Prostate gland (tissue), 2 donors: ENCODE data around the gene NGEF. TPM values are rescaled to one million over a fixed set of nuclear protein-coding genes. Genes with fewer than 3 reads are reported as not detected.

Experiments used
- DNase-seq: peaks from one replicate; pipeline ENCODE4 v3.0.0-alpha.2; 2019; ENCODE audit warnings: low spot score
- H3K27ac ChIP-seq, 2 donors: fragments of 200-600 bp; sonication (generic); 2 replicates each; pipeline ENCODE4 v1.5.1; 2017 to 2019
- H3K27me3 ChIP-seq: fragments of 200-600 bp; sonication (generic); replicated peaks from 2 replicates; pipeline ENCODE4 v1.5.1; 2019; ENCODE audit not compliant: insufficient read depth
- H3K36me3 ChIP-seq, 2 donors: fragments of 200-600 bp; sonication (generic); 1 replicate in 1 of 2; 2 replicates in 1 of 2; pipeline versions ENCODE4 v1.5.1 to v1.8.1; 2017 to 2019
- H3K4me1 ChIP-seq: fragments of 200-600 bp; sonication (generic); replicated peaks from 2 replicates; pipeline ENCODE4 v1.5.1; 2019
- H3K4me3 ChIP-seq, 2 donors: fragments of 200-600 bp; sonication (generic); 2 replicates each; pipeline ENCODE4 v1.5.1; 2017 to 2019
- H3K9me3 ChIP-seq: fragments of 200-600 bp; sonication (generic); 2 replicates; pipeline ENCODE4 v1.5.1; 2017
- CTCF ChIP-seq, 4 experiments: fragments of 200-600 bp in 2 of 4; fragments of 450-650 bp in 2 of 4; sonication (generic) in 2 of 4; IDR thresholded peaks; 1 replicate in 3 of 4; 2 replicates in 1 of 4; pipeline ENCODE4 v1.5.1; 2016 to 2019; ENCODE audit warnings: antibody characterized with exemption in 4 of 4, mild to moderate bottlenecking in 2 of 4, moderate library complexity in 2 of 4
- POLR2A ChIP-seq: fragments of 450-650 bp; IDR thresholded peaks from one replicate; pipeline ENCODE4 v1.6.1; 2016; ENCODE audit warnings: antibody characterized with exemption, mild to moderate bottlenecking
- POLR2AphosphoS5 ChIP-seq: sonication (generic); formaldehyde crosslinking; IDR thresholded peaks from one replicate; pipeline ENCODE4 v1.6.1; 2017; ENCODE audit warnings: antibody characterized with exemption
- WGBS: methylation state at CpG from one replicate; pipeline ENCODE4 v1.1.5; 2018; 5-methylcytosine and 5-hydroxymethylcytosine counted together
- intact Hi-C: fragments of 100-400 bp; cut with DNase I; formaldehyde crosslinking; loops from one replicate; pipeline ENCODE4 v1.14.2; 2022
- total RNA-seq, 2 donors: library from RNA; depleted of rRNA; stranded (reverse); fragments of >200 nt; gene quantifications; one replicate each; pipeline ENCODE4 v1.1.0, GENCODE V29; 2016

Gene NGEF
- total RNA-seq, 2 donors from 2014 or later = 2.0 to 19.0 TPM

GRCh38 chr2:233060501-233060979 is 47.5 kb upstream of the NGEF start:
- Histone ChIP-seq H3K27ac (no peak overlapping the region), H3K27me3 (no peaks in the 10 kb centered on the region), H3K4me1 (no peaks in the 10 kb centered on the region), H3K4me3 (peak overlapping the region; percentile 17 to 19), H3K36me3 (no peaks in the 10 kb centered on the region), H3K9me3 (no peaks in the 10 kb centered on the region)
- DNase-seq = no peak
- intact Hi-C loops = no loop called here
- TF ChIP-seq POLR2AphosphoS5 (no peak), CTCF (IDR thresholded peaks at IDR 0.05) (no peak), POLR2A (no peak)
- WGBS = 71% methylated on average over 13 of the region's 13 CpGs

GRCh38 chr2:233059797-233060500 is 46.9 kb upstream of the NGEF start, which contains the start of gene INPP5D:
INPP5D (plus strand) TSS chr2:233060342; CDS start chr2:233060479, 137 bp downstream.
- Histone ChIP-seq H3K27me3 (no peaks in the 10 kb centered on the region), H3K9me3 (no peaks in the 10 kb centered on the region), H3K4me3 (peak within 1 kb of the TSS; percentile 17 to 19), H3K27ac (no peak within 1 kb of the TSS), H3K36me3 (no peaks in the 10 kb centered on the region), H3K4me1 (no peaks in the 10 kb centered on the region)
- DNase-seq = no peak
- intact Hi-C loops = no loop called here
- 77% methylated on average over 26 of the region's 26 CpGs for whole genome bisulfite sequencing
- TF ChIP-seq CTCF (IDR thresholded peaks at IDR 0.05) = no peak
- peak; percentile 7 for TF ChIP-seq POLR2AphosphoS5

- H3K27ac ChIP-seq = no peak overlapping the region
- H3K27me3 ChIP-seq = no peaks in the 10 kb centered on the region
- intact Hi-C loops = no loop called here
- 80% methylated on average over 7 of the region's 7 CpGs for WGBS
- H3K36me3 ChIP-seq = no peaks in the 10 kb centered on the region
- H3K9me3 ChIP-seq = no peaks in the 10 kb centered on the region
- DNase-seq = no peak
- no peak overlapping the region for H3K4me3 ChIP-seq
- no peaks in the 10 kb centered on the region for H3K4me1 ChIP-seq
- TF ChIP-seq CTCF (IDR thresholded peaks at IDR 0.05) = no peak
- TF ChIP-seq POLR2AphosphoS5 = no peak
- no peak for TF ChIP-seq POLR2A
These were observed 46.4 kb upstream of the NGEF start for GRCh38 chr2:233059547-233059796.

- H3K4me3 ChIP-seq = no peak overlapping the region
- H3K27ac ChIP-seq = no peak overlapping the region
- no peaks in the 10 kb centered on the region for H3K27me3 ChIP-seq
- intact Hi-C loops = no loop called here
- no peaks in the 10 kb centered on the region for H3K4me1 ChIP-seq
- H3K36me3 ChIP-seq = no peaks in the 10 kb centered on the region
- 95% methylated on average over 24 of the region's 24 CpGs for WGBS
- no peak for TF ChIP-seq POLR2AphosphoS5
- TF ChIP-seq POLR2A = no peak
- TF ChIP-seq CTCF (IDR thresholded peaks at IDR 0.05) = no peak
- H3K9me3 ChIP-seq = no peaks in the 10 kb centered on the region
- no peak for DNase-seq
These were observed 45.9 kb upstream of the NGEF start for GRCh38 chr2:233058717-233059546.
